ENCODE measurements around the gene SIM1. TPM values are rescaled to one million over a fixed set of nuclear protein-coding genes. Genes with fewer than 3 reads are reported as not detected.

The SIM1 gene
- total RNA-seq, 2 experiments from 2014 or later = not detected

DNA sequence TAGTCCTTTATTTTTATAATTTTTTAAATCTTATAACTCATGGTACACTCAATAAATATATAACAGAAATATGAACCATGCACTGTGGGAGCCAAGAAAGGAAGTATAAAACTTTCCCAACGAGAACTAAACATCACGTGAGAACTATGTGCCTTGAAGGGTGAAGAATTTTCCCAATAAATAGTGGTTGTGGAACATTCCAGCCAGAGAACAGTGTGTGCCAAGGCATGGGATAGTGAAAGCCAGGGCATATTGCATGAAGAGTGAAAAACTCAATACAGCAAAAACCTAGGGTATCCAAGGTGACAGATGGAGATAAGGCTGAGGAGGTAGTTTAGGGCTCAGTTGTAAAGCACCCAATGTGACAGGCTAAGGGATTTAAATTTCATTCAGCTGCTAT, 86.1 kb downstream of the SIM1 start:
- CTCF ChIA-PET = no interaction called here
- no peaks in the 10 kb centered on the region for H3K4me1 ChIP-seq (ENCODE audit: insufficient read depth, low read length)
- no peak overlapping the region for H3K4me3 ChIP-seq (ENCODE audit: low read length)
- Mint-ChIP-seq H3K27ac (no peak overlapping the region), H3K27me3 (peaks cover 12% of the 10 kb centered on the region), H3K4me3 (no peak overlapping the region), H3K4me1 (ENCODE audit: low read depth) (no peaks in the 10 kb centered on the region), H3K36me3 (ENCODE audit: low read depth) (no peaks in the 10 kb centered on the region), H3K9me3 (no peaks in the 10 kb centered on the region)
- no peak overlapping the region for H3K27ac ChIP-seq (ENCODE audit: low read depth in 1 of 2, low read length in 2 of 2)
- POLR2A ChIA-PET = no interaction called here
- no peaks in the 10 kb centered on the region for H3K27me3 ChIP-seq (ENCODE audit: control insufficient read depth in 1 of 2, insufficient read depth in 2 of 2, low read length in 2 of 2)
- no peaks in the 10 kb centered on the region for H3K9me3 ChIP-seq (ENCODE audit: control insufficient read depth in 1 of 2, insufficient read depth in 1 of 2, low read length in 2 of 2)
- TF ChIP-seq, protein P1, sequence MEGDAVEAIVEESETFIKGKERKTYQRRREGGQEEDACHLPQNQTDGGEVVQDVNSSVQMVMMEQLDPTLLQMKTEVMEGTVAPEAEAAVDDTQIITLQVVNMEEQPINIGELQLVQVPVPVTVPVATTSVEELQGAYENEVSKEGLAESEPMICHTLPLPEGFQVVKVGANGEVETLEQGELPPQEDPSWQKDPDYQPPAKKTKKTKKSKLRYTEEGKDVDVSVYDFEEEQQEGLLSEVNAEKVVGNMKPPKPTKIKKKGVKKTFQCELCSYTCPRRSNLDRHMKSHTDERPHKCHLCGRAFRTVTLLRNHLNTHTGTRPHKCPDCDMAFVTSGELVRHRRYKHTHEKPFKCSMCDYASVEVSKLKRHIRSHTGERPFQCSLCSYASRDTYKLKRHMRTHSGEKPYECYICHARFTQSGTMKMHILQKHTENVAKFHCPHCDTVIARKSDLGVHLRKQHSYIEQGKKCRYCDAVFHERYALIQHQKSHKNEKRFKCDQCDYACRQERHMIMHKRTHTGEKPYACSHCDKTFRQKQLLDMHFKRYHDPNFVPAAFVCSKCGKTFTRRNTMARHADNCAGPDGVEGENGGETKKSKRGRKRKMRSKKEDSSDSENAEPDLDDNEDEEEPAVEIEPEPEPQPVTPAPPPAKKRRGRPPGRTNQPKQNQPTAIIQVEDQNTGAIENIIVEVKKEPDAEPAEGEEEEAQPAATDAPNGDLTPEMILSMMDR (IDR thresholded peaks at IDR 0.05) = no peak
- intact Hi-C loops (cut with DNase I, micrococcal nuclease) = no loop called here
- H3K36me3 ChIP-seq (ENCODE audit: insufficient read depth, low read length) = no peaks in the 10 kb centered on the region
- ATAC-seq (ENCODE audit: poor library complexity) (no peak), DNase-seq (no peak)

DNA sequence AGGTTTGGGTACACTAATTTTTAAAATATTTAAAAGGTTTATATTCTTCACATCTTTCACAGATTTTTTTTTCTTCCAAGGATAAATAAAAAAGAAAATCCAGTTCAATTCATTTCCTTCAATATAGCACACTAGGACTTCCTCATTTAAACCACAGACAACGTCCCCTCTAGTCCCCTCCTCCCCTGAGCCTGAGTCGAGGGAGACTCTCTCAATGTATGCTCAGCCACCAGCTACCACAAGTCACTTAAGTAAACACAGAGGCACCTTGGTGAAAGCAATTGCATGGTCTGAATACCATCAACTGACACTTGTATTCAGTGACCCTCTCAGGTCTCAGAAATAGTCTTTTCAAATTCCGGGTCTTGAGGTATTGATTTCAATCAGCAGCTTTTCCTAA, 88.6 kb downstream of the SIM1 start:
- Histone ChIP-seq H3K36me3 (ENCODE audit: insufficient read depth, low read length) (no peaks in the 10 kb centered on the region), H3K27me3 (ENCODE audit: control insufficient read depth in 1 of 2, insufficient read depth in 2 of 2, low read length in 2 of 2) (no peaks in the 10 kb centered on the region), H3K9me3 (ENCODE audit: control insufficient read depth in 1 of 2, insufficient read depth in 1 of 2, low read length in 2 of 2) (no peaks in the 10 kb centered on the region), H3K27ac (ENCODE audit: low read depth in 1 of 2, low read length in 2 of 2) (no peak overlapping the region), H3K4me1 (ENCODE audit: insufficient read depth, low read length) (no peaks in the 10 kb centered on the region), H3K4me3 (ENCODE audit: low read length) (no peak overlapping the region)
- Mint-ChIP-seq H3K27ac (no peak overlapping the region), H3K36me3 (ENCODE audit: low read depth) (no peaks in the 10 kb centered on the region), H3K4me1 (ENCODE audit: low read depth) (no peaks in the 10 kb centered on the region), H3K9me3 (no peaks in the 10 kb centered on the region), H3K4me3 (no peak overlapping the region), H3K27me3 (peaks cover 26% of the 10 kb centered on the region)
- no peak for DNase-seq
- TF ChIP-seq, protein P1 (IDR thresholded peaks at IDR 0.05) = no peak
- ChIA-PET CTCF (no interaction called here), POLR2A (no interaction called here)
- intact Hi-C loops (cut with DNase I, micrococcal nuclease) = no loop called here
- ATAC-seq (ENCODE audit: poor library complexity) = no peak

DNA sequence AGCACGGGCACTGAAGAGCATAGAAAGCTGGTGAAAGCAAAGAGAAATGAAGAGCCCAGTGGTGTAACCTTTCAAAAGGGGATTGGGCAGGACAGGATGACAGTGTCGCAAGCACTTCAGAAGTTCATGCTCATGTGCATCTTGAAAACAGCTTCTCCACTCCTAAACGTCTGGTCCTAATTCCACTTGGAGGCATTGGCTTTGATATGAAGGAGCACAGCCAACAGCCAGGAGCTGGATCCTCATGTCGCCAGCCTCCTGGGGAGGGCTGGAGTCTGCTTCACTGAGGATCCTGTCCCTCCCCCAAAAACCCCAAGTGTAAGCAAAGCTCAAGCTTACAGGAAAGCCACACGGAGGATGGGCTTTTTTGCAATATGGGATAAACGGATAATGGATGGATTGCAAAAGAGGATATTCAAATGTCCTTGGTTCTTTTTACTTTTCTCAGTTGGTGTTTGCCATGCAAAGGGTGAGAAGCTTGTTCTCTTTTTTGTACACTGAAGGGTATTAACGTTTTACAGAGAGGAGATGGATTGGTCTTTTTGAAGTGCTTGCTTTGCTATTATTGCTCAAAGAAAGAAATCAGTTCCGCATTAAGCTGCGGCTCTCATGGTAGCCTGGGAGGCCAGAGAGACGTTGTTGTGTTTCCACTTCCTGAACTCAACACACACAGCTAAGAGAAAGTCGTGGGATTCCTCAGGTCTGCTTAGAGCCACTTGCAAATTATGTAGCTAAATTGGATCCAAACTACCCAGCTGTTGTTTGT, 92.2 kb downstream of the SIM1 start:
- Mint-ChIP-seq H3K4me1 (ENCODE audit: low read depth) (no peaks in the 10 kb centered on the region), H3K4me3 (no peak overlapping the region), H3K9me3 (no peaks in the 10 kb centered on the region), H3K27me3 (peaks cover 26% of the 10 kb centered on the region), H3K36me3 (ENCODE audit: low read depth) (no peaks in the 10 kb centered on the region), H3K27ac (no peak overlapping the region)
- H3K9me3 ChIP-seq (ENCODE audit: control insufficient read depth in 1 of 2, insufficient read depth in 1 of 2, low read length in 2 of 2) = no peaks in the 10 kb centered on the region
- ATAC-seq (ENCODE audit: poor library complexity) = no peak
- H3K36me3 ChIP-seq (ENCODE audit: insufficient read depth, low read length) = no peaks in the 10 kb centered on the region
- no peak for DNase-seq
- ChIA-PET CTCF (interaction anchor here (1.1 kb wide), 1 partner anchor 10 kb away, joined by 3 read pairs; no protein-coding TSS in a partner anchor), POLR2A (no interaction called here)
- H3K4me1 ChIP-seq (ENCODE audit: insufficient read depth, low read length) = no peaks in the 10 kb centered on the region
- H3K27me3 ChIP-seq (ENCODE audit: control insufficient read depth in 1 of 2, insufficient read depth in 2 of 2, low read length in 2 of 2) = no peaks in the 10 kb centered on the region
- no peak overlapping the region for H3K27ac ChIP-seq (ENCODE audit: low read depth in 1 of 2, low read length in 2 of 2)
- TF ChIP-seq, protein P1 (IDR thresholded peaks at IDR 0.05) = no peak
- intact Hi-C loops (cut with DNase I, micrococcal nuclease) = no loop called here
- no peak overlapping the region for H3K4me3 ChIP-seq (ENCODE audit: low read length)
